Mucosa of rectum (tissue), 2 donors: ENCODE results near the gene MBNL2.

Experiments used
- H3K27ac ChIP-seq, 2 donors: one replicate each; pipeline ENCODE4 v1.7.0; 2013; ENCODE audit warnings: inconsistent platforms in 2 of 2, low read depth in 2 of 2, low read length in 2 of 2
- H3K27me3 ChIP-seq, 2 donors: one replicate each; pipeline ENCODE4 v1.7.0; 2013; ENCODE audit warnings: low read length in 2 of 2; ENCODE audit not compliant: control insufficient read depth in 2 of 2, insufficient read depth in 2 of 2
- H3K36me3 ChIP-seq, 2 donors: one replicate each; pipeline ENCODE4 v1.7.0; 2013; ENCODE audit warnings: low read length in 2 of 2; ENCODE audit not compliant: control insufficient read depth in 2 of 2, insufficient read depth in 2 of 2
- H3K4me1 ChIP-seq, 2 donors: one replicate each; pipeline ENCODE4 v1.7.0; 2013; ENCODE audit warnings: low read length in 2 of 2, mild to moderate bottlenecking in 1 of 2; ENCODE audit not compliant: control insufficient read depth in 2 of 2, insufficient read depth in 2 of 2
- H3K4me3 ChIP-seq, 2 donors: one replicate each; pipeline ENCODE4 v1.7.0; 2013; ENCODE audit warnings: low read length in 2 of 2
- H3K9ac ChIP-seq, 2 donors: one replicate each; pipeline ENCODE4 v1.7.0; 2013; ENCODE audit warnings: low read length in 2 of 2, low read depth in 1 of 2, mild to moderate bottlenecking in 1 of 2
- H3K9me3 ChIP-seq, 2 donors: one replicate each; pipeline ENCODE4 v1.7.0; 2013; ENCODE audit warnings: low read length in 2 of 2; ENCODE audit not compliant: control insufficient read depth in 2 of 2
- donor health status: healthy.
- donor health status: Normal muscosa, but diverticular disease.

The MBNL2 gene

DNA sequence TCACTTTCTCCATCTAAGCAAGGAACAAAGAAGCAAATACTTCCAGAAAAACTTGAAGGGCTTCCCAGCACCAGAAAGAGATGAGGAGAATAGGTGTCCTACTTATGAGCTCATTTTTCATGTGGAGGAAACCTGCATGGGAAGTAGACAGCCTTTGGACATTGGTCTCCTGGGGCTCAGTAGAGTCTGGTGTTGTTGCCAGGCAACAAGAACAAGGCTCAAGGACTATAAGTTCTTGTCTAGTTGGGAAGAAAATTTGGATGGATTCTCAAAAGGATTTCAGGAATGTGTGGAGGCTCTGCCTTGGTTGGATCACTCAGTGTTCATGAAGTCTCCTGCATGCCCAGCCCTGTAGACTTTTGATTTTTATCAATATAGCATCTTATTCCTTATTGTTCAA is 84.5 kb downstream of the MBNL2 start:
- Histone ChIP-seq H3K9me3 (no peaks in the 10 kb centered on the region), H3K27me3 (no peaks in the 10 kb centered on the region), H3K27ac (no peak overlapping the region), H3K9ac (no peak overlapping the region), H3K36me3 (no peaks in the 10 kb centered on the region), H3K4me1 (peaks cover under 1 to 8% of the 10 kb centered on the region in 2 donors), H3K4me3 (no peak overlapping the region)

DNA sequence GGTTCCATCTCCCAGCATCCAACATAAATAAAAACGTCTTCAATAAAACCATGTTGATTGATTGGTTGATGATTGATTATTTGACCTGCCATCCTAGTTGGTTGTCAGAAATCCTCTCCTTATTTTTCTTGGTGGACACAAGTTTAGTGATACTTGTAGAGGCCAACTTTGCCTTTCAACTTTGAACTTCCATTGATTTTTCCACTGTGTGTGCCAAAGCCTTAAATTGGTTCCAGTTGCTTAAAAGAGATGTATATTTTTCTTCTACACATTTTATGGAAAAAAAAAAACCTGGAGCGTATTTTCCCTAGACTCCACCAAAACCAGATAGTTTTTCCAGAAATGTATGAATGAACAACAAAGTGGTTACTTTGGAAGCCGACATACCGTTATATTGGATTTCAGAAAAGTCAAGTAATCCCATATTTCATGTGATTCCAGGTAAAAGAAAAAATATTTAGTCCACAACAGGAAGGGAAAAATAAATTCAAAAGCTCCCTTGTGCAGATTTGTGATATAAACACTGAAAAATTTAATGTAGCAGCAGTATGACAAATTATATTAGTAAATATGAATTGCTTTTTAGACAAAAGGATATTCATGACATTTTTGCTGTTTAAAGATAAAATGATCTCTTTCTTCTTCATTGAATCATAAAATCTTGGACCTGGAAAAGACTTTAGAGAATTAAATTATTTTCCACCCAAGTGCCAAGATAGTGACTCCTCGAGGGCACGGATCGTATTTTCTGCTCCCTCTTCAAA is 85.2 kb downstream of the MBNL2 start:
- Histone ChIP-seq H3K4me3 (no peak overlapping the region), H3K36me3 (no peaks in the 10 kb centered on the region), H3K4me1 (peaks cover 0 to 7% of the 10 kb centered on the region in 2 donors), H3K27me3 (no peaks in the 10 kb centered on the region), H3K27ac (no peak overlapping the region), H3K9me3 (no peaks in the 10 kb centered on the region), H3K9ac (no peak overlapping the region)

DNA sequence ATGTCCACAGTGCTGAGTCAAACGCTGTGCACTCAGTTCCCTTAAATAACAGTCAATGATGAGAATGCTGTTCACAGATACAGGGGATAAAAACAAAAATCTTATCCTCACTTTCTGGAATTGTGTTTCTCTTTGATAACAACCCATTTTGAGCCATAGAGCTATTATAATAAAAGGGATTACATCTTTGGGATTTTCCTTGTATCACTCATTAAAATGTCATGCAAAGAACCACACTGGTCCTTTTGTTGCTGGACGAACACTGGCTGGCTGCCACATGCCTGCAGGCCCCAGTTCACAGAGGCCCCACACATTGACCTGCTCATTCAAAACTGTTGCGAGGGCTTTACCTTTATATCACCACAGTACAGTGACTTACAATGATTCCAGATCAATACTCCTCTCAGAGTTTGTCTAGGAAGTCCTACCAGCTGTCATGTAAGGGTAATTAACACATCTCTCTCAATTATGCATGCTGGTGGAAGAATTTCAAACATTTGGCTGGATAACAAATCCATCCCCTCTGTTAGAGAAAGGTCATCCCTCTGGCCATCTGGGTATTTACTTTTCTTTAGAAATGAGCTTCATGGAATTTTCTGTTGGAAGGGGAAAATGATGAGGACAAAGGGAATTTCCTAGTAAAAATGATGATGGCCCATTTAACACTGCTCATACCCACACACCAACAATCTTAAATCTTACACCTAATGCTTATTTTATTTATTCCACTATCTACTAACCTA is 85.9 kb downstream of the MBNL2 start:
- H3K36me3 ChIP-seq, result no peaks in the 10 kb centered on the region
- H3K27ac ChIP-seq, result no peak overlapping the region
- no peaks in the 10 kb centered on the region for H3K4me1 ChIP-seq
- no peak overlapping the region for H3K9ac ChIP-seq
- H3K9me3 ChIP-seq, result no peaks in the 10 kb centered on the region
- H3K4me3 ChIP-seq, result no peak overlapping the region
- no peaks in the 10 kb centered on the region for H3K27me3 ChIP-seq

DNA sequence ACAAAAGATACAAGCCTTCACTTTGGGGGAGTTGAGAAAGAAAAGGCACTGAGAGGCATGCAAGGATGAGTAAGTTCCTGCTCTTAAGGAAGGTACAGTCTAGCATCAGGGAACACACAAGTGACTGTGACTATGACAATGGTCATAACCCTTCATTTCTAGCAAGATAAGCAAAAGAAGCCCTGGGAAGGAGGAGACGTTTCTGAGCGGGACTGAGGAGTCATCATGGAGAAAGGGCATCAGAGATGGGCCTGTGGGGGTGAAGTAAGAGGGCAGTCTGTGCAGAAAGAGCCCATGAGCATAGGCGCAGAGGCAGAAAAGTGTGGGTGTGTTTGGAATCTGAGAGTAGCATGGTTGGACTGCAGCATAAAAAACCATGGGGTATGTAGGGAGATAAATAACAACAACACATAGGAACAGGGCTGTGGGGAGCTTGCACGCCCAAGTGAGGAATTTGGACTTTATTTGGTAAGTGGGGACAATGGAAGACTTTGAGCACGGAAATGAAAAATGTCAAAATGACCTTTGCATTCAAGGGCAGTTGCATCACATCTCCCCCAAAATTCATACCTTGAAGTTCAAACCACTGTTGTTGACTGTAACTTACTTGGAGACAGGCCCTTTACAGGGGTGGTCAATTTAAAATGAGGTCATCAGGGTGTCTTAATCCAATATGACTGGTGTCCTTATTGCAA is 86.7 kb downstream of the MBNL2 start:
- Histone ChIP-seq H3K9ac (no peak overlapping the region), H3K27ac (no peak overlapping the region)

DNA sequence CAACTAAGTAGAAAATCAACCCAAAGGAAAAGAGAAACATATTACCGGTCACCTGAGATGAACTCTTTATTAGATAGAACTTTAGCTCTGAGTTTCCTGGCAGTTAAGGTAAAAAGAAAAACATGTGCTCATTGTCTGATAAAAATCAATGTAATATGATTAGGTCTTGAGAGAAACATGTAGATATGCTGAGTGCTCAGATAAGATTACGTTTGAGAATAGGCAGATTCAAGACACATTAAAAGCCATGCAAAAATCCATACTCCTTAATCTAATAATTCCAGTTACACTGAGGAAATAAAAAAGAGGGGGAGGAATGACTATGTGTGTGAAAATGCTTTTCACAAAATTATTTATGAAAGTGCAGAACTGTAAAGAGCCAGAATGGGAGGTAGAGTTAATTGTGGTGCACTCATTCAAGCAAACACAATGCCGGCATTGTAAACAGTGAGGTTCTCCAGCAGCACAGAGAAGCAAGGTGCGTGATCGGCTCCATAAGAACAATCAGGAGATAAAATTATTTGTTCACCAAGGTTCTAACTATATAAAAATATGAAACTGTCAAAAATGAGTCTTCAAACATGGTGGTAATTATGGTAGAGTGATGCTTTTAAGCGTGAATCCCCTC is 88.8 kb downstream of the MBNL2 start:
- Histone ChIP-seq H3K9ac (no peak overlapping the region), H3K4me1 (no peaks in the 10 kb centered on the region)

More for the DNA sequence above, 86.7 kb downstream of the MBNL2 start:
- Histone ChIP-seq H3K27me3 (no peaks in the 10 kb centered on the region), H3K36me3 (no peaks in the 10 kb centered on the region), H3K9me3 (no peaks in the 10 kb centered on the region), H3K4me3 (no peak overlapping the region), H3K4me1 (no peaks in the 10 kb centered on the region)

DNA sequence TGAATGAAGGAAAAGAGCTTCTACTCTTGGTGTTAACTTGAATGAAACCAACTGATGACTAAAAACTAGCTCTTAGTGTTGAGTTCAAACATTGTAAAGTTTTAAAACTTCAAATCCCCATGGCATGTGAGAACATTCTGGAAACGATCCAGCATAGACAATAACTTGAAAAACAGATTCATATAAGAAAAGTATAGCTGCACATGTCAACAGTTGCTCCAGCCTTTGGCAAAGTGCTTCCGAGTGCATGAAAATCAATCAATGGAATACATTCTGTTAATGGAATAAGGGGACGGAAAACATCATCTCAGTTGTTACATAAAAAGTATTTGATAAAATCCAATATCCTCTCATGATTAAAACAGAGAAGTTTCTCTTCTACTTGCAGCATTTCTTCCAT is 89.8 kb downstream of the MBNL2 start:
- H3K4me1 ChIP-seq, result no peaks in the 10 kb centered on the region
- H3K9ac ChIP-seq, result no peak overlapping the region
- no peaks in the 10 kb centered on the region for H3K36me3 ChIP-seq
- no peak overlapping the region for H3K4me3 ChIP-seq
- no peak overlapping the region for H3K27ac ChIP-seq
- no peaks in the 10 kb centered on the region for H3K27me3 ChIP-seq
- H3K9me3 ChIP-seq, result no peaks in the 10 kb centered on the region

More for the DNA sequence above, 88.8 kb downstream of the MBNL2 start:
- H3K27me3 ChIP-seq, result no peaks in the 10 kb centered on the region
- H3K36me3 ChIP-seq, result no peaks in the 10 kb centered on the region
- H3K9me3 ChIP-seq, result no peaks in the 10 kb centered on the region
- H3K4me3 ChIP-seq, result no peak overlapping the region
- H3K27ac ChIP-seq, result no peak overlapping the region

DNA sequence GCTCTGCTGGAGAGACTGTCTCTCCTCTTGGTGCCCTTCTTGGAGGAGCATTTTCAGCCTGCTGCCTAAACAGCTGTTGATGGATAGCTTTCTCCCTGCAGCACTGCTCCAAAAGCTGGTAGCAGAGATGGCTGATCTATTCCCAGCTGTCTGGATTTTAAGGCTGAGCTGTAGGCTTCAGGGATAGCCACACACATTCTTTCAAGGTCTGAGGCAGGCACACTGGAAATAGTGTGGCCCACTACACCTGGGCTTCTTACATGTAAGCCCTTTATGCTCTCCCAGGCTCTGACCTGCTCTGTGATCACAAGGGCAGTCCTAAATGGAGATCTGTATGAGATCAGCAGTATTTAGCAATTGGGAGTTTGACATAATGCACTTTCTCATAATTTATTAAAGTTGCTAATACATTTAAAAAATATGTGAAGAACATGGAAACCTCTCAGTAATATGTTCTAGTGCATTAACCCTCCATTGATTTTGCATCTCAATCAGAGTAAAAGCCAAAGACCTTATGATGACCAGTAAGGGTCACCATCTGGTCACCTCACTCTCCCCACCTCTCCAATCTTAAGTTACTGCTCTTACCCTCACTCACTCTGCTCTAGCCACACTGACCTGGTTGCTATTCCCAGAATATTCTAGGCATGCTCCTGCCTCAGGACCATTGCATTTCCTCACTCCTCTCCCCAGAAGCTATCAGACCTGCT is 91.6 kb downstream of the MBNL2 start:
- Histone ChIP-seq H3K9ac (no peak overlapping the region), H3K36me3 (no peaks in the 10 kb centered on the region), H3K9me3 (no peaks in the 10 kb centered on the region), H3K27ac (no peak overlapping the region), H3K4me1 (no peaks in the 10 kb centered on the region), H3K27me3 (no peaks in the 10 kb centered on the region), H3K4me3 (no peak overlapping the region)

DNA sequence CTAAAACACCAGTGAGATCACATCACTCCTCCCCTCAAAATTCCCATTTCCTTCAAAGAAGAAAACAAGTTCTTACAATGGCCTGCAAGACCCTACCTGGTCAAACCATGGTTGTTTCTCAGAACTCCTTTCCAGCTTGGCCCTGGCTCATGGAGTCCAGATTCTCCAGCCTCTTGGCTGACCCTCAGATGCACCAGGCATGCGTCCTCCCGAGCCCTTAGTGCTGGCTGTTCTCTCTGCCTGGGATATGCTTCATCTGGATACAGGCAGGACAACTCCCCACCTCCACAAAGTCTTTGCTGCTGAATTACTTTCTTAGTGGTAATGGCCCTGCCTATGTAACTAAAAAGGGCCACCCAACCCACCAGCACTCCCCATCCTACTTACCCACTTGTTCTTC is 94.3 kb downstream of the MBNL2 start:
- Histone ChIP-seq H3K4me3 (no peak overlapping the region), H3K4me1 (peaks cover 0 to 4% of the 10 kb centered on the region in 2 donors), H3K9me3 (no peaks in the 10 kb centered on the region), H3K9ac (no peak overlapping the region), H3K27ac (no peak overlapping the region), H3K27me3 (no peaks in the 10 kb centered on the region), H3K36me3 (no peaks in the 10 kb centered on the region)

DNA sequence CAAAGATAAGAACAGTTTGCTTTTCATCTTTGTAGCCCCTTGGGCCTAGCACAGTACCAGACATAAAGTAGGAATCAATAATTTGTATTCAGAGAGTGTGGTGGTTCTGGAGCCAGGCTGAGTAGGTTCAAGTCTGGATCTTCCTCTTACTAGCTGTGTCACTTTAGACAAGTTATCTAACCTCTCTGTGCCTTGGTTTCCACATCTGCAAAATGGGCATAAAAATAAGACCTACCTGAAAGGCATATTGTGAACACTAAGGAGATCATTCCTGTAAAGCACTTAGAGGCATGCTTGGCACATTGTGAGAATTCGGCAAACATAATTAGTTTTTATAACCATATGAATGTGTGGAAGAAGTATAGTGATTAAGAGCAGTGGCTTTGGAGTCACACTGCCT is 95.8 kb downstream of the MBNL2 start:
- Histone ChIP-seq H3K9me3 (no peaks in the 10 kb centered on the region), H3K27me3 (no peaks in the 10 kb centered on the region), H3K9ac (no peak overlapping the region), H3K27ac (no peak overlapping the region), H3K36me3 (no peaks in the 10 kb centered on the region), H3K4me1 (peaks cover 0 to 4% of the 10 kb centered on the region in 2 donors), H3K4me3 (no peak overlapping the region)
